Neural cell (in vitro differentiated cells): ENCODE data around the gene NFIX. TPM values are rescaled to one million over a fixed set of nuclear protein-coding genes. Genes with fewer than 3 reads are reported as not detected.

Experiments
- H2AFZ ChIP-seq: fragments of 200-600, 300-800 bp; sonication (generic), shearing (Covaris generic); 2 replicates; pipeline ENCODE4 v1.6.0; 2014; ENCODE audit warnings: low read depth, mild to moderate bottlenecking, antibody characterized with exemption, low read length, moderate library complexity
- H3F3A ChIP-seq: fragments of 200-600 bp; shearing (Covaris generic); 2 replicates; pipeline ENCODE4 v1.6.1; 2016; ENCODE audit warnings: mild to moderate bottlenecking, moderate library complexity, mixed read lengths, antibody characterized with exemption, low read length; ENCODE audit not compliant: insufficient read depth, poor library complexity, severe bottlenecking
- H3K27ac ChIP-seq: fragments of 200-600, 300-800 bp; sonication (generic), shearing (Covaris generic); 2 replicates; pipeline ENCODE4 v1.5.1; 2014; ENCODE audit warnings: mild to moderate bottlenecking, low read length, moderate library complexity
- H3K27me3 ChIP-seq: fragments of 300-800, 200-600 bp; sonication (generic), shearing (Covaris generic); 2 replicates; pipeline ENCODE4 v1.6.0; 2014; ENCODE audit warnings: mild to moderate bottlenecking, low read depth, low read length, moderate library complexity; ENCODE audit not compliant: insufficient read depth
- H3K36me3 ChIP-seq: fragments of 300-800, 200-600 bp; sonication (generic), shearing (Covaris generic); 2 replicates; pipeline ENCODE4 v1.5.1; 2014; ENCODE audit warnings: mild to moderate bottlenecking, antibody characterized with exemption, low read length, moderate library complexity; ENCODE audit not compliant: insufficient read depth
- H3K4me2 ChIP-seq: fragments of 300-800, 200-600 bp; sonication (generic), shearing (Covaris generic); 2 replicates; pipeline ENCODE4 v1.6.0; 2014; ENCODE audit warnings: mild to moderate bottlenecking, low read length
- H3K4me3 ChIP-seq: fragments of 300-800, 200-600 bp; sonication (generic), shearing (Covaris generic); 2 replicates; pipeline ENCODE4 v1.5.1; 2014; ENCODE audit warnings: mild to moderate bottlenecking, low read length, moderate library complexity
- H3K79me2 ChIP-seq: fragments of 200-600 bp; shearing (Covaris generic); replicated peaks from 2 replicates; pipeline ENCODE4 v1.6.0; 2014; ENCODE audit warnings: mild to moderate bottlenecking, low read length, moderate library complexity; ENCODE audit not compliant: insufficient read depth
- H3K9ac ChIP-seq: fragments of 300-800, 200-600 bp; sonication (generic), shearing (Covaris generic); 2 replicates; pipeline ENCODE4 v1.6.1; 2016; ENCODE audit warnings: mild to moderate bottlenecking, low read length, mixed read lengths
- H3K9me2 ChIP-seq: fragments of 200-600 bp; shearing (Covaris generic); 2 replicates; pipeline ENCODE4 v1.6.1; 2016; ENCODE audit warnings: mild to moderate bottlenecking, low read length, mixed read lengths; ENCODE audit not compliant: insufficient read depth
- H3K9me3 ChIP-seq: fragments of 200-600, 300-800 bp; sonication (generic), shearing (Covaris generic); 2 replicates; pipeline ENCODE4 v1.6.1; 2016; ENCODE audit warnings: mild to moderate bottlenecking, mixed run types, low read length, moderate library complexity, mixed read lengths
- H4K20me1 ChIP-seq: fragments of 200-600 bp; shearing (Covaris generic); 2 replicates; pipeline ENCODE4 v1.6.1; 2016; ENCODE audit warnings: mild to moderate bottlenecking, mixed run types; ENCODE audit not compliant: insufficient read depth
- EP300 ChIP-seq: fragments of 450-650 bp; conservative IDR thresholded peaks from 2 replicates; pipeline ENCODE4 v1.6.1; 2014; ENCODE audit warnings: antibody characterized with exemption, mild to moderate bottlenecking, moderate library complexity; ENCODE audit not compliant: poor library complexity, severe bottlenecking
- EZH2 ChIP-seq: fragments of 200-600, 300-800 bp; shearing (Covaris generic), sonication (generic); IDR thresholded peaks from 2 replicates; pipeline ENCODE4 v1.6.1; 2014; ENCODE audit warnings: antibody characterized with exemption, low read length, borderline replicate concordance, mild to moderate bottlenecking; ENCODE audit not compliant: insufficient read depth, poor library complexity, severe bottlenecking
- MXI1 ChIP-seq: fragments of 450-650 bp; conservative IDR thresholded peaks from 2 replicates; pipeline ENCODE4 v1.6.1; 2014; ENCODE audit warnings: antibody characterized with exemption, mild to moderate bottlenecking; ENCODE audit not compliant: poor library complexity, severe bottlenecking
- POLR2AphosphoS5 ChIP-seq: IDR thresholded peaks from 2 replicates; pipeline ENCODE4 v1.6.1; 2012
- RAD21 ChIP-seq: fragments of 450-650 bp; conservative IDR thresholded peaks from 2 replicates; pipeline ENCODE4 v1.6.1; 2014; ENCODE audit warnings: antibody characterized with exemption, mild to moderate bottlenecking, moderate library complexity
- SMC3 ChIP-seq: fragments of 450-650 bp; conservative IDR thresholded peaks from 2 replicates; pipeline ENCODE4 v1.6.1; 2014; ENCODE audit warnings: antibody characterized with exemption, mild to moderate bottlenecking, moderate library complexity; ENCODE audit not compliant: poor library complexity
- TAF1 ChIP-seq: IDR thresholded peaks from 2 replicates; pipeline ENCODE4 v1.6.1; 2012; ENCODE audit warnings: low read depth
- polyA plus RNA-seq: library from polyadenylated mRNA; depleted of rRNA; stranded (reverse); fragments of >200 nt; gene quantifications from 2 replicates; pipeline ENCODE4 v1.2.3, GENCODE V29; 2014
- TF ChIP-seq, protein P1 (sequence below): IDR thresholded peaks from 2 replicates; pipeline ENCODE4 v1.6.1; 2012; ENCODE audit warnings: borderline replicate concordance
- TF ChIP-seq, protein P2 (sequence below): fragments of 450-650 bp; IDR thresholded peaks from 2 replicates; pipeline ENCODE4 v1.5.1; 2014; ENCODE audit warnings: antibody characterized with exemption, mild to moderate bottlenecking, moderate library complexity; ENCODE audit not compliant: poor library complexity, severe bottlenecking

NFIX gene
- polyA plus RNA-seq, 1 donor from 2014 or later = not detected

GRCh38 chr19:12983542-12984142 lies 11.6 kb upstream of the NFIX start:
- Histone ChIP-seq H3K27me3 (peaks cover 11% of the 10 kb centered on the region), H3K27ac (no peak overlapping the region)
- TF ChIP-seq, protein P1, sequence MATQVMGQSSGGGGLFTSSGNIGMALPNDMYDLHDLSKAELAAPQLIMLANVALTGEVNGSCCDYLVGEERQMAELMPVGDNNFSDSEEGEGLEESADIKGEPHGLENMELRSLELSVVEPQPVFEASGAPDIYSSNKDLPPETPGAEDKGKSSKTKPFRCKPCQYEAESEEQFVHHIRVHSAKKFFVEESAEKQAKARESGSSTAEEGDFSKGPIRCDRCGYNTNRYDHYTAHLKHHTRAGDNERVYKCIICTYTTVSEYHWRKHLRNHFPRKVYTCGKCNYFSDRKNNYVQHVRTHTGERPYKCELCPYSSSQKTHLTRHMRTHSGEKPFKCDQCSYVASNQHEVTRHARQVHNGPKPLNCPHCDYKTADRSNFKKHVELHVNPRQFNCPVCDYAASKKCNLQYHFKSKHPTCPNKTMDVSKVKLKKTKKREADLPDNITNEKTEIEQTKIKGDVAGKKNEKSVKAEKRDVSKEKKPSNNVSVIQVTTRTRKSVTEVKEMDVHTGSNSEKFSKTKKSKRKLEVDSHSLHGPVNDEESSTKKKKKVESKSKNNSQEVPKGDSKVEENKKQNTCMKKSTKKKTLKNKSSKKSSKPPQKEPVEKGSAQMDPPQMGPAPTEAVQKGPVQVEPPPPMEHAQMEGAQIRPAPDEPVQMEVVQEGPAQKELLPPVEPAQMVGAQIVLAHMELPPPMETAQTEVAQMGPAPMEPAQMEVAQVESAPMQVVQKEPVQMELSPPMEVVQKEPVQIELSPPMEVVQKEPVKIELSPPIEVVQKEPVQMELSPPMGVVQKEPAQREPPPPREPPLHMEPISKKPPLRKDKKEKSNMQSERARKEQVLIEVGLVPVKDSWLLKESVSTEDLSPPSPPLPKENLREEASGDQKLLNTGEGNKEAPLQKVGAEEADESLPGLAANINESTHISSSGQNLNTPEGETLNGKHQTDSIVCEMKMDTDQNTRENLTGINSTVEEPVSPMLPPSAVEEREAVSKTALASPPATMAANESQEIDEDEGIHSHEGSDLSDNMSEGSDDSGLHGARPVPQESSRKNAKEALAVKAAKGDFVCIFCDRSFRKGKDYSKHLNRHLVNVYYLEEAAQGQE = no peak
- TF ChIP-seq, protein P2, sequence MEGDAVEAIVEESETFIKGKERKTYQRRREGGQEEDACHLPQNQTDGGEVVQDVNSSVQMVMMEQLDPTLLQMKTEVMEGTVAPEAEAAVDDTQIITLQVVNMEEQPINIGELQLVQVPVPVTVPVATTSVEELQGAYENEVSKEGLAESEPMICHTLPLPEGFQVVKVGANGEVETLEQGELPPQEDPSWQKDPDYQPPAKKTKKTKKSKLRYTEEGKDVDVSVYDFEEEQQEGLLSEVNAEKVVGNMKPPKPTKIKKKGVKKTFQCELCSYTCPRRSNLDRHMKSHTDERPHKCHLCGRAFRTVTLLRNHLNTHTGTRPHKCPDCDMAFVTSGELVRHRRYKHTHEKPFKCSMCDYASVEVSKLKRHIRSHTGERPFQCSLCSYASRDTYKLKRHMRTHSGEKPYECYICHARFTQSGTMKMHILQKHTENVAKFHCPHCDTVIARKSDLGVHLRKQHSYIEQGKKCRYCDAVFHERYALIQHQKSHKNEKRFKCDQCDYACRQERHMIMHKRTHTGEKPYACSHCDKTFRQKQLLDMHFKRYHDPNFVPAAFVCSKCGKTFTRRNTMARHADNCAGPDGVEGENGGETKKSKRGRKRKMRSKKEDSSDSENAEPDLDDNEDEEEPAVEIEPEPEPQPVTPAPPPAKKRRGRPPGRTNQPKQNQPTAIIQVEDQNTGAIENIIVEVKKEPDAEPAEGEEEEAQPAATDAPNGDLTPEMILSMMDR = peak; percentile 73
- no peak for TF ChIP-seq MXI1
- peak; percentile 72 for TF ChIP-seq SMC3
- TF ChIP-seq POLR2AphosphoS5 = no peak
- peak; percentile 54 for TF ChIP-seq RAD21

GRCh38 chr19:12984143-12984627 lies 11.1 kb upstream of the NFIX start:
- H3K27ac ChIP-seq = no peak overlapping the region
- H3K9me2 ChIP-seq = no peaks in the 10 kb centered on the region
- peaks cover 11% of the 10 kb centered on the region for H3K27me3 ChIP-seq
- TF ChIP-seq SMC3 (no peak), EP300 (no peak), POLR2AphosphoS5 (no peak), EZH2 (no peak), TAF1 (no peak), MXI1 (no peak), RAD21 (no peak)
- TF ChIP-seq, protein P1 = no peak
- TF ChIP-seq, protein P2 = no peak
- no peak overlapping the region for H3K4me2 ChIP-seq
- H3K9me3 ChIP-seq = no peaks in the 10 kb centered on the region
- H3K9ac ChIP-seq = no peak overlapping the region
- H4K20me1 ChIP-seq = no peaks in the 10 kb centered on the region
- H3K36me3 ChIP-seq = no peaks in the 10 kb centered on the region
- no peaks in the 10 kb centered on the region for H3K79me2 ChIP-seq
- no peaks in the 10 kb centered on the region for H3F3A ChIP-seq
- H3K4me3 ChIP-seq = no peak overlapping the region
- H2AFZ ChIP-seq = no peak overlapping the region

More at GRCh38 chr19:12983542-12984142, 11.6 kb upstream of the NFIX start:
- Histone ChIP-seq H3K9ac (peak overlapping the region; percentile 48), H4K20me1 (no peaks in the 10 kb centered on the region), H3K4me3 (peak overlapping the region; percentile 51), H3K79me2 (no peaks in the 10 kb centered on the region), H3K9me3 (no peaks in the 10 kb centered on the region), H3F3A (no peaks in the 10 kb centered on the region), H3K36me3 (no peaks in the 10 kb centered on the region), H3K9me2 (no peaks in the 10 kb centered on the region), H2AFZ (peak overlapping the region; percentile 60), H3K4me2 (no peak overlapping the region)
